H9 (cell line): ENCODE data around the gene NRXN3. TPM values are rescaled to one million over a fixed set of nuclear protein-coding genes. Genes with fewer than 3 reads are reported as not detected.

Source experiments
- DNase-seq: peaks from one replicate; pipeline ENCODE4 v3.0.0-alpha.2; 2017
- H2AFZ ChIP-seq: one replicate; pipeline ENCODE4 v1.6.1; 2013; ENCODE audit warnings: mild to moderate bottlenecking, low read length, control low read depth, moderate library complexity
- H2AK5ac ChIP-seq: 2 replicates; pipeline ENCODE4 v1.6.1; 2013; ENCODE audit warnings: low read length, control low read depth, mixed read lengths; ENCODE audit not compliant: insufficient read length
- H2BK120ac ChIP-seq: one replicate; pipeline ENCODE4 v1.6.1; 2013; ENCODE audit warnings: low read depth, mild to moderate bottlenecking, low read length, control low read depth, inconsistent platforms; ENCODE audit not compliant: poor library complexity, severe bottlenecking
- H2BK12ac ChIP-seq: 2 replicates; pipeline ENCODE4 v1.6.1; 2013; ENCODE audit warnings: low read length, control low read depth, mixed read lengths, low read depth; ENCODE audit not compliant: insufficient read length
- H2BK15ac ChIP-seq: 2 replicates; pipeline ENCODE4 v1.6.1; 2013; ENCODE audit warnings: low read depth, low read length, control low read depth
- H2BK20ac ChIP-seq: one replicate; pipeline ENCODE4 v1.6.1; 2013; ENCODE audit warnings: low read depth, mild to moderate bottlenecking, low read length, control low read depth, inconsistent platforms; ENCODE audit not compliant: poor library complexity, severe bottlenecking
- H2BK5ac ChIP-seq: 2 replicates; pipeline ENCODE4 v1.6.1; 2013; ENCODE audit warnings: low read length, control low read depth, mixed read lengths; ENCODE audit not compliant: insufficient read length
- H3K14ac ChIP-seq: 2 replicates; pipeline ENCODE4 v1.6.1; 2013; ENCODE audit warnings: low read length, control low read depth; ENCODE audit not compliant: insufficient read depth
- H3K18ac ChIP-seq: 2 replicates; pipeline ENCODE4 v1.6.1; 2013; ENCODE audit warnings: low read depth, mild to moderate bottlenecking, mixed read lengths, low read length, control low read depth; ENCODE audit not compliant: insufficient read length
- H3K23ac ChIP-seq: 2 replicates; pipeline ENCODE4 v1.6.1; 2013; ENCODE audit warnings: low read length, control low read depth, mixed read lengths, low read depth; ENCODE audit not compliant: insufficient read length
- H3K23me2 ChIP-seq: 2 replicates; pipeline ENCODE4 v1.6.1; 2013; ENCODE audit warnings: low read depth, mild to moderate bottlenecking, mixed read lengths, low read length, control low read depth; ENCODE audit not compliant: insufficient read length, poor library complexity, severe bottlenecking
- H3K27ac ChIP-seq: 2 replicates; pipeline ENCODE4 v1.5.1; 2013; ENCODE audit warnings: low read length, control low read depth, mixed read lengths, low read depth; ENCODE audit not compliant: insufficient read length
- H3K27me3 ChIP-seq: 2 replicates; pipeline ENCODE4 v1.6.1; 2013; ENCODE audit warnings: low read length, control low read depth, inconsistent platforms; ENCODE audit not compliant: insufficient read depth
- H3K4ac ChIP-seq: 2 replicates; pipeline ENCODE4 v1.6.1; 2013; ENCODE audit warnings: low read depth, mild to moderate bottlenecking, control low read depth, inconsistent platforms, low read length, moderate library complexity
- H3K4me1 ChIP-seq: 2 replicates; pipeline ENCODE4 v1.6.1; 2013; ENCODE audit warnings: low read length, control low read depth, inconsistent platforms; ENCODE audit not compliant: insufficient read depth
- H3K4me2 ChIP-seq: 2 replicates; pipeline ENCODE4 v1.6.1; 2013; ENCODE audit warnings: low read length, control low read depth, mixed read lengths; ENCODE audit not compliant: insufficient read length, insufficient read depth
- H3K56ac ChIP-seq: 2 replicates; pipeline ENCODE4 v1.6.1; 2013; ENCODE audit warnings: low read depth, mild to moderate bottlenecking, mixed read lengths, low read length, control low read depth; ENCODE audit not compliant: insufficient read length
- H3K79me1 ChIP-seq: 2 replicates; pipeline ENCODE4 v1.6.1; 2013; ENCODE audit warnings: low read depth, mild to moderate bottlenecking, moderate library complexity, low read length, control low read depth, inconsistent platforms; ENCODE audit not compliant: insufficient read depth, poor library complexity, severe bottlenecking
- H3K79me2 ChIP-seq: 2 replicates; pipeline ENCODE4 v1.6.1; 2013; ENCODE audit warnings: low read length, control low read depth, inconsistent platforms; ENCODE audit not compliant: insufficient read depth
- H3K9ac ChIP-seq: 2 replicates; pipeline ENCODE4 v1.6.1; 2013; ENCODE audit warnings: low read length, control low read depth, mixed read lengths; ENCODE audit not compliant: insufficient read length; ENCODE audit errors: extremely low read depth
- H3K9me3 ChIP-seq: one replicate; pipeline ENCODE4 v1.6.1; 2013; ENCODE audit warnings: low read depth, low read length, inconsistent platforms; ENCODE audit not compliant: control insufficient read depth
- H3T11ph ChIP-seq: one replicate; pipeline ENCODE4 v1.6.1; 2013; ENCODE audit warnings: mild to moderate bottlenecking, low read length, control low read depth, inconsistent platforms
- H4K20me1 ChIP-seq: one replicate; pipeline ENCODE4 v1.6.1; 2013; ENCODE audit not compliant: control insufficient read depth, insufficient read length, insufficient read depth
- H4K5ac ChIP-seq: 2 replicates; pipeline ENCODE4 v1.6.1; 2013; ENCODE audit warnings: low read depth, mild to moderate bottlenecking, mixed read lengths, low read length, control low read depth; ENCODE audit not compliant: insufficient read length
- H4K8ac ChIP-seq: replicated peaks from 2 replicates; pipeline ENCODE4 v1.6.1; 2013; ENCODE audit warnings: low read length, control low read depth, mixed read lengths, low read depth; ENCODE audit not compliant: insufficient read length
- H4K91ac ChIP-seq: 2 replicates; pipeline ENCODE4 v1.6.1; 2013; ENCODE audit warnings: low read depth, mild to moderate bottlenecking, moderate library complexity, mixed read lengths, low read length, control low read depth; ENCODE audit not compliant: insufficient read length
- H3K27ac Mint-ChIP-seq, 3 experiments: 2 replicates in 2 of 3; 3 replicates in 1 of 3; pipeline ENCODE4 v1.8.0; 2020 to 2021; ENCODE audit warnings: mixed read lengths in 3 of 3, mild to moderate bottlenecking in 1 of 3, moderate library complexity in 1 of 3
- H3K27me3 Mint-ChIP-seq: 2 replicates; pipeline ENCODE4 v1.8.0; 2021; ENCODE audit warnings: low read depth, mild to moderate bottlenecking, moderate library complexity, mixed read lengths
- H3K36me3 Mint-ChIP-seq, 3 experiments: 2 replicates in 2 of 3; 3 replicates in 1 of 3; pipeline ENCODE4 v1.8.0; 2020 to 2021; ENCODE audit warnings: low read depth in 3 of 3, mixed read lengths in 3 of 3; ENCODE audit not compliant: insufficient read depth in 1 of 3
- H3K4me1 Mint-ChIP-seq, 2 experiments: 2 replicates each; pipeline ENCODE4 v1.8.0; 2020; ENCODE audit warnings: mixed read lengths in 2 of 2
- H3K4me3 Mint-ChIP-seq, 2 experiments: 2 replicates in 1 of 2; 3 replicates in 1 of 2; pipeline ENCODE4 v1.8.0; 2020 to 2021; ENCODE audit warnings: mild to moderate bottlenecking in 2 of 2, mixed read lengths in 2 of 2, moderate library complexity in 1 of 2
- H3K9me3 Mint-ChIP-seq, 2 experiments: 2 replicates in 1 of 2; 3 replicates in 1 of 2; pipeline ENCODE4 v1.8.0; 2020; ENCODE audit warnings: mild to moderate bottlenecking in 2 of 2, mixed read lengths in 2 of 2, moderate library complexity in 1 of 2
- CTCF ChIP-seq: fragments of 200-600 bp; sonication (generic); conservative IDR thresholded peaks from 3 replicates; pipeline ENCODE4 v1.8.0; 2021; ENCODE audit warnings: antibody characterized with exemption, mild to moderate bottlenecking
- WGBS: extraction: QIAGEN DNeasy Blood & Tissue Kit; methylation state at CpG from one replicate; pipeline ENCODE4 v1.1.7; 2013; ENCODE audit warnings: missing lambda C conversion rate, low lambda C conversion rate, mixed read lengths; ENCODE audit not compliant: insufficient read length; ENCODE audit errors: extremely low coverage; 5-methylcytosine and 5-hydroxymethylcytosine counted together
- total RNA-seq: library from RNA; stranded (reverse); gene quantifications from 2 replicates; pipeline ENCODE4 v1.2.1, GENCODE V29; 2021

Gene NRXN3
- total RNA-seq, 1 experiment from 2014 or later, result 1.8 TPM

DNA sequence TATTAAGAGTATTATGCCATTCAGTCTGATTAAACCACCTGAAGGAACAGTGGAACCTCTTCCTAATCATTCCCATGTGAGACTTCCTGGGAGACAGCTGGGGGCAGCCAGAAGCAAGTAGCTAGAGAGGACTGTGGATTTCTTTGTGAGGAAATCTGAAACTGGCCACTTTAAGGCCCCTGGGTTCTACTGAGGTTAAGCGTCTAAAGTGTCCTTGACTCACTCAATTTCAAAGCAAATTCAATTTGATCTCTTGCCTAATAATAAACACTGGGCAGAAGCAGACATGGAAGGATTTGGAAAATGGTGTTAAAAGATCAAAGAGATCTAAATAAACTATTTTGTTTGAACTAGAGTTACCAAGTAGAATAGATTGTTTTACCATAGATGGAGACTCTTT is 909.9 kb downstream of the NRXN3 start:
- no peak overlapping the region for H2BK12ac ChIP-seq
- H2BK20ac ChIP-seq, result no peak overlapping the region
- H3K79me1 ChIP-seq, result no peaks in the 10 kb centered on the region
- no peaks in the 10 kb centered on the region for H3K4me1 Mint-ChIP-seq
- no peak for TF ChIP-seq CTCF
- H2BK5ac ChIP-seq, result no peak overlapping the region
- no peak overlapping the region for H3T11ph ChIP-seq
- no peak overlapping the region for H4K5ac ChIP-seq
- no peak overlapping the region for H3K4me2 ChIP-seq
- H3K9ac ChIP-seq, result no peak overlapping the region
- no peak overlapping the region for H3K14ac ChIP-seq
- no peaks in the 10 kb centered on the region for H3K36me3 Mint-ChIP-seq
- no peak overlapping the region for H3K4me3 Mint-ChIP-seq
- WGBS, result no CpG with 5 or more reads among the region's 1 CpG
- H3K23ac ChIP-seq, result no peak overlapping the region
- no peak overlapping the region for H3K4ac ChIP-seq
- H3K4me1 ChIP-seq, result no peaks in the 10 kb centered on the region
- H2AK5ac ChIP-seq, result no peak overlapping the region
- H3K18ac ChIP-seq, result no peak overlapping the region
- H3K9me3 Mint-ChIP-seq, result no peaks in the 10 kb centered on the region
- H2AFZ ChIP-seq, result no peak overlapping the region
- no peaks in the 10 kb centered on the region for H3K9me3 ChIP-seq
- H3K27ac Mint-ChIP-seq, result no peak overlapping the region
- H3K79me2 ChIP-seq, result no peaks in the 10 kb centered on the region
- no peak overlapping the region for H3K56ac ChIP-seq
- H4K91ac ChIP-seq, result no peak overlapping the region
- H3K23me2 ChIP-seq, result no peaks in the 10 kb centered on the region
- no peaks in the 10 kb centered on the region for H4K20me1 ChIP-seq
- no peak overlapping the region for H3K27ac ChIP-seq
- H3K27me3 Mint-ChIP-seq, result peaks cover 9% of the 10 kb centered on the region
- DNase-seq, result no peak
- no peaks in the 10 kb centered on the region for H3K27me3 ChIP-seq
- no peak overlapping the region for H2BK15ac ChIP-seq
- no peak overlapping the region for H2BK120ac ChIP-seq
- no peak overlapping the region for H4K8ac ChIP-seq
